Sigmoid colon (tissue), 4 donors: Measurements from ENCODE around the gene ATRX.

Experiments used
- CTCF ChIP-seq, 4 experiments: fragments of 450-650 bp in 3 of 4; fragments of 200-600 bp in 1 of 4; IDR thresholded peaks; one replicate each; pipeline ENCODE4 v1.5.1; 2016 to 2019; ENCODE audit warnings: antibody characterized with exemption in 4 of 4, mild to moderate bottlenecking in 3 of 4, moderate library complexity in 2 of 4
- POLR2AphosphoS5 ChIP-seq, 4 donors: sonication (generic); formaldehyde crosslinking; IDR thresholded peaks; one replicate each; pipeline ENCODE4 v1.6.1; 2017; ENCODE audit warnings: antibody characterized with exemption in 4 of 4

- TF ChIP-seq CTCF (IDR thresholded peaks at IDR 0.05) (no peak), POLR2AphosphoS5 (IDR thresholded peaks at IDR 0.05) (no peak)
Measured at GRCh38 chrX:77519765-77520164, 266.3 kb downstream of the ATRX start.
